ENCODE measurements around the gene HRNR.

Gene HRNR

DNA sequence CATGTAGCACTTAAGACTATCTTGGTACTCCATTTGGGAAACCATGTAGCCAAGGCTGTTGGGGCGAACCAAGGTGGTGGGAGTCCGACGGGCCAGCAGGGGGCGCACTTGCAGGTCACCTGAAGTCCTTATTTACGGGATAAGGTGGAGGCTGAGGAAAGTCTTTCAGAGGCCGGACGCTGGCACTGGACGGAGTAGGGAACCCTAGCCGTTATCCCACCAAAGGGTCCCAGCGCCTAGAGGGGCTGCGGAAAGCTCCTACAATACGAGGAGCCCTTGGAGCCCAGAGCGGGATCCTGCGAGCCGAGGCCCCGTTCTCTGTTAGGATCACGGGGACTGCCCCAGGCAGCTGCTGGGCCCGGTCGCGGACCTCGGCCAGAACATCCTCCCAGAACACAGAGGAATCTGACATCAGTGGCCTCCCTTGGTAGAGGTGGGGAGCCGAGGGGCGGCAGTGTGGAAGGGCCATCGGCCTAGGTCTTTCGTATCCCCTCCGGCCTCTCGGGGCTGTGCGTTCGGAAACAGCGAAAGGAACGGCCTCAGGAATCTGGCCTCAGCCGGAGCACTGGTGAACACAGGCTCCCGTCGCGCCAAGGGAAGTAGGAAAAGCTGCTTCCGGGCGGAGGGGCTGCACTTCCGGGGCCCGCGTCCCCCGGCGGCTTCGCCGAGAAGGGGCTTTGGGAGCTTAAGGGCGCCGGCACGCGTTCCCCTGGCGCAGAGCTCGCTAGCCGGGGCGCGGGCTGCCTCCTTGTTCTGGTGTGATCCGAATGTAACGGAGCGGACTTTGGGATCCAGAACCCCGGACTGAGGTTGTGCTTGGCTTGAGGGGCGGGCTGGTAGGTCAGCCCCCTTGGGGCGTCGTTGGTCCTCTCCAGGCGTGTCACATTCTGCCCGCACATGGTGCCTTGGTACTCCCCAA, 35.1 kb downstream of the HRNR start:
- peak; percentile 80 for DNase-seq

GRCh38 chr1:152186556-152187285, 37.3 kb downstream of the HRNR start:
- DNase-seq: no peak

DNA sequence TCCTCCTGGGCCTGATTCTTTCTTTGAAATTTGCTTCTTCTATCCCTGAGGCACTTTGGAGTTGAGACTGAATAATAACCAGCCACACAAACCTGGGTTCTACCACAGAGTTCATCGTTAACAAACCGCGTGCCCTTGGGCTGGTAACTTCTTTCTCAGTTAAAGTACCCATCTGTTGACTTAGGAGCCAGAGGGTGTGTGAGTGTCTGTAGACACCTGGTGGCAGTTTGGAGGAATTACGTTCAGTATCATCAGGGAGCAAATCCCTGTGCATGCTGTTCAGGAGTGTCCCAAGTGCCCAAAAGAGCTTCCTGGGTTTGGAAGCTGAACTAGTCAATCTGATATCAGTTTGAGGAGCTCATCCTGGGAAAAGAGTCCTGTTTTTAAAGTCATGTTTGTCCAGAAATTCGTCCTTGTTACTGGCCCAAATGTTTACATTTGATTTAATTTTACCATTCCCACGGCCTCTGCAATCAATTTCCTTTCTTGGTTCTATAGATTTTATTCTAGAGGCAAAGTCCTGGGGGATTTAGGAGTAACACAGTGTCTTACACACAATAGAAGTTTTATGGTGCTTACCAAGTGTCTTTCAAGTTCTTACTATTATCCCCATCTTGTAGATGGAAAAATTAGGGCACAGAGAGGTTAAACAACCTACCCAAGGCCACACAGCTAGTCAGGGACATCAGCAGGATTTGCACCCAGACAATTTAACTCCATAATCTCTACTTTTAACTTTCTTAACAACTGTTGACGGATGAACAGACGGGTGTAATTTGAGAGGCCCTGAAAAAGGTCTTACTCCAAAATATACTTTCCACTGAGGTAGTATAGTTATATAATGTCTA, 38.2 kb downstream of the HRNR start:
- peak; percentile 66 for DNase-seq

DNA sequence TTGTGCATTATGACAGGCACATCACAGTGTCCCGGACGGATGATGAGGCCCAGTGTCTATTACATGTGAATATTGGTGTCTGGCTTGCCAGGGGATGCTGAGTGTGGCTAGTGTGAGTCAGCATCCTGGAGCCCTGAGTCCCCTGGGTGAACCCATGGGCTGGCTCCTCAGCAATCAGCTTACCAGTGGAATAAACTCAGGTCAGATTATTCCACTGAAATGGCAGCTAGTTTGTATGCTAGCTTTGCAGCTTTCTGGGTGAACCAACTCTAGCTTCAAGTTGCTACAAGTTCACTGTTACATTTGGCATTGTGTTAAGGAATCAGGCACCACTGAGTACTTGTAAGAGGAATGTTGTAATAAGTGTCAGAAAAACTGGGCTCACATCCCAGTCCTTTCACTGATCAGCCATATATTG, 41.0 kb downstream of the HRNR start:
- no peak for DNase-seq

DNA sequence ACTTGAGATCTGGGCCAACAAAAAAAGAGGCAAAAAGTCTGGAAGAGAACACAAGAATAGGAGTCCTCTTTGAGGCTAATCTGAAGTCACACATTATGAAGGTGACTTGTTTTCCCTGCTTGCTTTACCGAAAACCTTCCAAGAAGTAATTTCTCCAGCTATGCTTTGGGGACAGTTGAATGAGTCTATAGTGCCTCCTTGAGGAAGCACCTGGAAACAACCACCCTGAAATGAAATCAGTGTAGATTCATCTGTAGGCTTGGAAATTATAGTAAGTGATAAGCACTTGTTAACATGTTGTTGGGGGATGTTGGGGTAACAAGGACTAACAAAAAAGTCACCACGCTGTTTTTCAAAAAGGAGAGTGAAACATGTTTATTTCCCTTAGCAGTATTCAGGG, 41.6 kb downstream of the HRNR start:
- peak; percentile 14 for DNase-seq

DNA sequence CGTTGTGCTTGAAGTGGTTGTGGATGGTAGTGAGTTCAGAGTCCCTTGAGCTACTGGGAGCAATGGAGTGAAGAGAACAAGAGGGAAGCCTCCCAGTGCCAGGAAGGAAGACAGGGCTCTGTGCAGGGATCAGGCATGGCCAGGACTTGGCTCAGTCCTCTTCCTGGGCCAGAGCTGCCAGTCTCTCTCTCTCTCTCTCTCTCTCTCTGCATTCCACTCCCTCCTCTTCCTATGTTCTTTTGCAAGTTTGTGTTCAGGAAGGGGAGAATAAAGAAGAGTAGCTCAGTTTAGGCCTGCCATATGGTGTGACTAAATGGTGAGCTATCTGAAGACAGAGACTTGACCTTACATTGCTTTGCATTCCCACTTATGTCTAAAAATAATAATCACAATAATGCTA, 44.4 kb downstream of the HRNR start:
- DNase-seq: no peak

- DNase-seq: no peak
Measured at GRCh38 chr1:152170287-152170905, 53.6 kb downstream of the HRNR start.

- DNase-seq: no peak
Measured at GRCh38 chr1:152169366-152170025, 54.5 kb downstream of the HRNR start.

- no peak for DNase-seq
Measured at GRCh38 chr1:152168535-152168868, 55.5 kb downstream of the HRNR start.

DNA sequence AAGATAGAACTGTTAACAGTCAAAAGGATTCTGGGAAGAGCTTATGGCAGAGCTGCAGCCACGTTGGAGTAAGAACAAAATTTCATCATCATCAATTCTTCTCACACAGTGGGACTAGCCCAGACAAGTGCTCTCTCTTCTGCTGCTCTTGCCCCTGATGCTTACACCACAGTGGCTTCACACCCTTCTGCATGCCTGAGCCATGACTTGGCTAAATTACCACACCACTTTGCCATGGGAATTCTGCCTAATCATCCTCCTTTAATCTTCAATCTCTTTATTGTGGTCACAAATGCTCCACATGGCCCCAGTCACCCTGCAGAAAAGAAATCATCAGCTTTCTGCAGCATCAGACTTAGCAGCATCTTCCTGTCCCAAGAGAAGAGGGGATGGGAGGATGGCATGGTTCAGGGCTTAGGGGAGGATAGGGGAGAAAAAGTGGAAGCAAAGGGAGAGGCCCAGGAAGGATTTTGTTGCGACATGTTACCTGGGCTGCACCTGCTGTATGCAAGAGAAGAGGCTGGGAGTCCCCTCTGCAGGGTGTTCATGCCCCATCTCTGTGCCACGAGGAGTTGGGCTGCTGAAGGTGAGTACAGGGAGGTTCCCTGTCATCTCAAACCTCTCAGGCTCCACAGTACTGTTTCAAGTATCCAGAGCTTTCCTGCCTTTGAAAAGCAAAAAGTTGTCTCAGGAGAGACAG, 56.0 kb downstream of the HRNR start:
- no peak for DNase-seq

- DNase-seq: no peak
Measured at GRCh38 chr1:152166966-152167365, 57.0 kb downstream of the HRNR start.

DNA sequence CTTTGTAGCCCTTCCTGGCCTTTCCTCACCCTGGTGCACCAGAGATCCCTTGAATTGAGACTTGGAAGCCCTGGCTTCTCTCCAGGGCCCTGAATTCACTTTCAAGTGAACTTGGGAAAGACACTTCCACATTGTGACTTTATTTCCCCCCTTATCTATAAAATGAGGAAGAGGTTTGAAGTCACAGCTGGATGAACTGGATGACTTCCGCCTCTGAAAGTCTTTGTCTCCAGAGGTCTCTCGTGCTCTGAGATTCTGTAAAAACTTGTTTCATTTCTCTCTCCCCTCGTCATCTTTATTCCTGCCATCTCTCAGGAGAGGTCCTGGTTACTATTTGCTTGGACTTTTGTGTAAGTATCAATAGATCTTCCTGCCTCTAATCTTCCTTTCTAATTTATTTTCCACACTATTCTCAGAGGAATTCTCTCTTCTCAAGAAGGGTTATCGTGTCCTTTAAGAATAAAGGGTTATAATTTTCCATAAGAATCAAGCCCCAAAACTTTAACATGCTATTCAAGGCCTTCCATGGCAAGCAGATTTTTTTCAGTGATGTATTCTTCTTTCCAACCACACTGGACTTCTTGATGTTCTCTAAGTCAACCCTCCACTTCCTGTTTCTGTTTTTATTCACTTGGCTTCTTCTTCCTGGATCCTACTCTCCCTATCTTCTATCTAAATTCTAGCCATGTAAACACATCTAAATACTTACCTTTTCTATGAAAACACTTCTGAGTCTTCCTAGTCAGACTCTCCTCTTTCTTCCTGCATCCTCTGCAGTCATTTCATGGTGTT, 58.5 kb downstream of the HRNR start:
- DNase-seq: no peak

- DNase-seq: no peak
Measured at GRCh38 chr1:152164517-152165136, 59.4 kb downstream of the HRNR start.

GRCh38 chr1:152162792-152163463, 61.1 kb downstream of the HRNR start:
- DNase-seq: no peak
